GM18870 (cell line): ENCODE measurements around the gene USP20.
"Not testable (repeated sequence)": the region's sequence is repeated elsewhere in the genome, so short reads cannot be mapped to it uniquely, and the experiment has no call there.

Experiments used
- ATAC-seq: cut with Tn5 transposase; IDR thresholded peaks from one replicate; pipeline ENCODE4 v1.9.1; 2021; ENCODE audit warnings: moderate library complexity; ENCODE audit not compliant: unreplicated experiment

The USP20 gene

GRCh38 chr9:129835128-129835859 lies at the start of gene USP20, which contains the start of gene C9orf78:
TSS of gene USP20 (plus strand) at chr9:129835458. CDS start at chr9:129852556, 17,098 bp downstream.
TSS of gene C9orf78 (minus strand) at chr9:129835275. CDS start at chr9:129835221, 54 bp downstream.
- peak; percentile 62 for ATAC-seq

DNA sequence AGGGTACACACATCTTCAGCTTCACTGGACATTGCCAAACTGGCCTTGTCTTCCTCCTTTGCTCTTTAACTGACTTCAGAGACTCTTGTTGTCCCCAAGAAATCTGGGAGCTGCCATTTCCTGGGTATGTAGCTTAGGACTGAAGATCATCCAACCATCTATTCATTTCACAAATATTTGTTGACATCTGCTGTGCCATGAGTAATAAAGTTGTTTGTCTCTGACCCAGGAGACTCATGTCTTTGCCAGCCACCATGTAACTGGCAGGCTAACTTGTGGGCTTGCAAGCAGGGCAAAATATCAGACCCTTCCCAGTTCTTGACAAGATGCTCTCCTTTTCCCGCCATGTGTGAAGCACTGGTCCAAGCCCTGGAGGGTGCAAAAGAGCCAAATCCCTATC lies 49.4 kb upstream of the USP20 start:
- ATAC-seq, result no peak

GRCh38 chr9:129786481-129786880 lies 48.8 kb upstream of the USP20 start:
- no peak for ATAC-seq

GRCh38 chr9:129794549-129794948 lies 40.7 kb upstream of the USP20 start:
- no peak for ATAC-seq

- ATAC-seq, result not testable (repeated sequence)
These were observed 39.2 kb upstream of the USP20 start for GRCh38 chr9:129796029-129796428.

DNA sequence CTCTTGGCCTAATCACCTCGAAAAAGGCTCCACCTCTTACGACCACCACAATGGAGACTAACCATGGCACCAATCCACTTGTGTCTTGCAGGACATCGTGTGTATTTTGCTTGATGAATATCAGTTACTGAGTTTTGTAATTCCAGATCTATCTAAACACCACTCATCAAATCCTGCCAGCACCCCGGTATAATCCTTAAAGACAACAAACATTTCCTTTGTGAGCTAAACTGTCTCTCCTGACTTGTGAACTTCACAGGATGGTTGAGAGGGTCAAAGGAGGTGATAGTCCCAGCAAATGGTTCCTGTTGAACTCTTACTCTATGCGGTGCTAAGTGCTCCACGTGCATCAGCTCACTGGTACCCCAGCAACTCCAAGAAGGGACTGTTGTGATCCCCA lies 36.3 kb upstream of the USP20 start:
- ATAC-seq, result no peak

DNA sequence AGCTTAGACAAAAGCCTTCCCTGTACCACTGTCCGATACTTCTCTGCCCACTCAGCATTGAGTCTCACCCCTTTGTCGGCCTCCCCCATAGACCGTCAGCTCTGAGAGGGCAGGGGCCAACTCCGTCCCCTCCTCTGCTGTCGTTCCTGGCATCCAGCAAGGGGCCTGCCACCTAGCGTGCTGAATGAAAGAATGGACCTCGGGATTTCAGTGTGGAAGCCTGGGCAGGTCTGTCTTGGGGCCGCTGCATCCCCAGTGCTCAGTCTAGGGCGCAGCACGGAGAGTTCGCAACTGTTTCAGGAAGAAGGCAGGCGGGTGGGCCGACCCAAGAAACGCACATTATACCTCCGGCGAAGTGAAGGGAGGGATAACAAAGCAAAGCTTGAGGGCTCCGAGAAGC lies 33.8 kb upstream of the USP20 start:
- no peak for ATAC-seq

GRCh38 chr9:129802833-129803675 lies 32.2 kb upstream of the USP20 start, which contains the start of gene TOR1B:
TSS of gene TOR1B (plus strand) at chr9:129803184. CDS start at chr9:129803213, 29 bp downstream.
- peak; percentile 59 for ATAC-seq

DNA sequence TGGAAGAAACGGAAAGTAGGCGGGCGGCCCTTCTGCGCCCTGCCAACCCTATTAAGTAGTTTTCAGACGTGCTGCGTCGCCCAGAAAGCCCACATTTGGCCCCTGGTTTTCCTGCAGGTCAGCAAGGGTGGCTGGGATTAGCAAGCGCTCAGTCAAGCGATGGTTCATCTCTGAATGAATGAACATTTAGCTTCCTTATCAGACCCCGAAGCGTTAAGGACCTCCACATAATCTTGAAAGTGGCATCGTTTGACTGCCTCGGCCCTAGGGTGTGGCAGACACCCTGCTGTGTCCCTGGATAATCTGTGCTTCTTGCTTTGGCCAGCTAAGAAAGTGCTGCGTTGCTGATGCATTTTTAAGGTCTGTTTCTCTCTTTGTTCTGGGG lies 31.6 kb upstream of the USP20 start:
- ATAC-seq, result no peak

DNA sequence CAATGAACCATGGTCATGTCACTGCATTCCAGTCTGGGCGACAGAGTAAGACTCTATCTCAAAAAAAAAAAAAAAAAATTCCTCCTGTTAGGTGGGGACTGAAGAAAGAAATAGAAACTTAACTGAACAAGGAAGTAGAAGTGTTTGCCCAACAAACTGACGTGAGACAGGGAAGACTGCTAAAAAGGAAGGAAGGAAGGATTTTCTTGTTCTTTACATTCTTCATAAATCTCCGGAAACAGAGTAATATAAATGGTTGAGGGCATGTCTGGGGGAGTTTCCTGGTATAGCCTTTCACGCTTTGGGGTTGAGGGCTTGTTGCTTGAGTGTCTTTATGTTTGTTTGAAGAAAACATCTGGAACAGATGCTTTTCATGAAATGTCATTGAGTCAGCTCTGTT lies 29.2 kb upstream of the USP20 start:
- no peak for ATAC-seq

DNA sequence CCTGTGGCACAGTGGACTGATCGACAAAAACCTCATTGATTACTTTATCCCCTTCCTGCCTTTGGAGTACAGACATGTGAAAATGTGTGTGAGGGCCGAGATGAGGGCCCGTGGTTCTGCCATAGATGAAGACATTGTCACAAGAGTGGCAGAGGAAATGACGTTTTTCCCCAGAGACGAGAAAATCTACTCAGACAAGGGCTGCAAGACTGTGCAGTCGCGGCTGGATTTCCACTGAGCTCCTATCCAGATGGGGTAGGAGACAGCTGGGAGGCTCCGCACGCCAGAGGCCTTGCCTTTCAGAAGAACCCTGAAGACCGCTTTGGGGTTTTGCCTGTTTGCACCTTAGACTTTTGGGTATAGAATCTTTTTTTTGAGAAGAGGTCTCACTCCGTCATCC lies 25.9 kb upstream of the USP20 start:
- no peak for ATAC-seq

- ATAC-seq, result no peak
These were observed 25.1 kb upstream of the USP20 start for GRCh38 chr9:129810116-129810515.

DNA sequence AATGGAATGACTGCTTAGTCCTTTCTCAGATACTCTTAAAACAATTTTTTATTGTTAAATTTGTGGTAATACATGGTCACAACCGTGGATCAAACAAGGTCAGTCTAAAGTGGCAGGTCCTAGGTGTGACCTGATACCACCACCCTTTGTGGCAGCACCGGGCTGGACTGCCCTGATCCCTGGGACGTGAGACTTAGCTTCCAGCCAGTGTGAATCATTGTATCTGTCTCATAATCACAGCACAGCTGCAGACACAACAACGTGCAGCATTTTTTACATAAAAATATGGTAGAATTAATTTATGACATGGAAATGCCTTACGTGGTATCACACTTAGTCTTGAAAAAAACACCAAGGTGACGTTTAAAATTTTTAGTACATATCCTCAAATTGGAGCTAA lies 24.5 kb upstream of the USP20 start:
- ATAC-seq, result no peak

- ATAC-seq, result no peak
These were observed 23.3 kb upstream of the USP20 start for GRCh38 chr9:129811967-129812363.

GRCh38 chr9:129812385-129812784 lies 22.9 kb upstream of the USP20 start:
- no peak for ATAC-seq

DNA sequence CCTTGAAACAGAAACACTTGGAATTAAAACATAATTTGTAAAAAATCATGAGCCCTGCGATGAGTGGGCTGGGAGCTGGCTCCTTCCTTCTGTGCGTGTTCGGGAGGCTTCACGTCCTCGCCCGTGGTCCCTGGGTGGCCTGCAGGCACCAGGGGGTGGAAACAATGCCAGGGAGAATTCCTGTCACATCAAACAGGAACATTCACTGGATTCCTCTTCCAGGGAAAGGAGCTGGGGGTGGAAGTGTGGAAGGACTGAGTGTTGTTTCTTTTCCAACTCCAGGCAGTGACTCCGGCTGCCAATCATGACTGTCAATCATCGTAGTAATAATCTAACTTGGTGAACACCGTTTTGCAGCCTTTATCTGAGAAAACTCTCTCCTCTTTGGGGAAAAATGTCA lies 21.6 kb upstream of the USP20 start:
- ATAC-seq, result no peak

GRCh38 chr9:129814432-129815223 lies 20.6 kb upstream of the USP20 start:
- ATAC-seq, result no peak

DNA sequence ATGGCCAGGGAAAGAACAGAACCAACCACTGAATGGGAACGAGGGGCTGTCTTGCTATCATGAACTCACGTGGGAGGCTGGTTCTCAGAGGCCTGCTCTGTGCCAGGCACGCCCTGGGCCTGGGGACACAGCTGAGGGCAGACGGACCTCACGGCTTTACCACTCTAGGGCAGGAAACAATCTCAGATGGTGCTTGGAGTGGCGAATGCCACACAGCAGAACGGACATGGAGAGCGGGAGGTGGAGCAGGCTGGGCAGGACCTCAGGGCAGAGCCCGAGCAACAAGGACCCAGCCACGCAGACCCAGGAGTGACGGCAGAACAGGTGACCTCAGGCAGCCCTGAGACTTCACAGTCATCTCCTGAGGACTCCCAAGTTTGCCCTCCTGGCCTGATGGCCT lies 20.0 kb upstream of the USP20 start:
- no peak for ATAC-seq

GRCh38 chr9:129816501-129817435 lies 18.5 kb upstream of the USP20 start:
- ATAC-seq, result no peak

- ATAC-seq, result no peak
These were observed 12.2 kb upstream of the USP20 start for GRCh38 chr9:129822898-129823541.
